ENCODE data around the gene SKI.
"Not testable (repeated sequence)": the region's sequence is repeated elsewhere in the genome, so short reads cannot be mapped to it uniquely, and the experiment has no call there.

Gene SKI

GRCh38 chr1:2328676-2329455 lies 100.7 kb downstream of the SKI start:
- DNase-seq: peak; percentile 58

GRCh38 chr1:2330035-2330434 lies 101.9 kb downstream of the SKI start:
- no peak for DNase-seq

GRCh38 chr1:2330519-2331199 lies 102.5 kb downstream of the SKI start:
- no peak for DNase-seq

- no peak for DNase-seq
Observed at GRCh38 chr1:2331200-2331544, 103.1 kb downstream of the SKI start.

- DNase-seq: not testable (repeated sequence)
Observed at GRCh38 chr1:2331580-2331979, 103.5 kb downstream of the SKI start.

GRCh38 chr1:2334366-2334765 lies 106.2 kb downstream of the SKI start:
- DNase-seq: no peak

GRCh38 chr1:2334883-2335534 lies 106.9 kb downstream of the SKI start:
- no peak for DNase-seq

GRCh38 chr1:2335721-2336455 lies 107.8 kb downstream of the SKI start:
- peak; percentile 72 for DNase-seq

GRCh38 chr1:2336499-2336898 lies 108.4 kb downstream of the SKI start:
- DNase-seq: no peak

GRCh38 chr1:2337081-2337480 lies 109.0 kb downstream of the SKI start:
- DNase-seq: no peak

GRCh38 chr1:2337501-2337900 lies 109.4 kb downstream of the SKI start:
- no peak for DNase-seq

- DNase-seq: no peak
Observed at GRCh38 chr1:2339206-2340085, 111.3 kb downstream of the SKI start.

GRCh38 chr1:2340086-2340917 lies 112.2 kb downstream of the SKI start:
- DNase-seq: no peak

GRCh38 chr1:2340918-2341254 lies 112.8 kb downstream of the SKI start:
- DNase-seq: no peak

- no peak for DNase-seq
Observed at GRCh38 chr1:2341706-2342383, 113.7 kb downstream of the SKI start.

GRCh38 chr1:2342384-2343022 lies 114.4 kb downstream of the SKI start:
- DNase-seq: no peak

- DNase-seq: no peak
Observed at GRCh38 chr1:2343023-2343935, 115.2 kb downstream of the SKI start.

- peak; percentile 92 for DNase-seq
Observed at GRCh38 chr1:2344121-2344681, 116.1 kb downstream of the SKI start.

- DNase-seq: no peak
Observed at GRCh38 chr1:2344744-2345296, 116.7 kb downstream of the SKI start.
